ENCODE data around the gene GRK4. TPM values are rescaled to one million over a fixed set of nuclear protein-coding genes. Genes with fewer than 3 reads are reported as not detected.

The GRK4 gene
- total and polyA plus RNA-seq, 2 of the 8 experiments (the other 6 are each of a cell fraction or from before 2014, with no cell fraction given), result 0.77 to 1.8 TPM

GRCh38 chr4:3079694-3080123, 116.3 kb downstream of the GRK4 start (continued):
- TF ChIP-seq MAFK (IDR thresholded peaks at IDR 0.05; ENCODE audit: low read depth, low read length), result no peak
- no peak for TF ChIP-seq TCF12 (IDR thresholded peaks at IDR 0.05; ENCODE audit: low read depth, low read length)
- TF ChIP-seq TBP (IDR thresholded peaks at IDR 0.05; ENCODE audit: low read depth, low read length), result no peak
- TF ChIP-seq SP1 (IDR thresholded peaks at IDR 0.05; ENCODE audit: low read depth, low read length), result no peak
- TF ChIP-seq FOSL1 (IDR thresholded peaks at IDR 0.05; ENCODE audit: insufficient read depth, low read depth, low read length), result no peak
- no peak for TF ChIP-seq RBBP5 (IDR thresholded peaks at IDR 0.05; ENCODE audit: borderline replicate concordance, low read depth, low read length)
- TF ChIP-seq, protein P1, sequence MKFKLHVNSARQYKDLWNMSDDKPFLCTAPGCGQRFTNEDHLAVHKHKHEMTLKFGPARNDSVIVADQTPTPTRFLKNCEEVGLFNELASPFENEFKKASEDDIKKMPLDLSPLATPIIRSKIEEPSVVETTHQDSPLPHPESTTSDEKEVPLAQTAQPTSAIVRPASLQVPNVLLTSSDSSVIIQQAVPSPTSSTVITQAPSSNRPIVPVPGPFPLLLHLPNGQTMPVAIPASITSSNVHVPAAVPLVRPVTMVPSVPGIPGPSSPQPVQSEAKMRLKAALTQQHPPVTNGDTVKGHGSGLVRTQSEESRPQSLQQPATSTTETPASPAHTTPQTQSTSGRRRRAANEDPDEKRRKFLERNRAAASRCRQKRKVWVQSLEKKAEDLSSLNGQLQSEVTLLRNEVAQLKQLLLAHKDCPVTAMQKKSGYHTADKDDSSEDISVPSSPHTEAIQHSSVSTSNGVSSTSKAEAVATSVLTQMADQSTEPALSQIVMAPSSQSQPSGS (IDR thresholded peaks at IDR 0.05; ENCODE audit: low read length), result no peak
